HG02759 (cell line): ENCODE results near the gene ITGA4.
A peak's percentile ranks its signal among the peaks of the same experiment; 100 is the strongest.
"Not testable (repeated sequence)": the region's sequence is repeated elsewhere in the genome, so short reads cannot be mapped to it uniquely, and the experiment has no call there.

Source experiments
- ATAC-seq: cut with Tn5 transposase; IDR thresholded peaks from one replicate; pipeline ENCODE4 v1.9.1; 2021; ENCODE audit warnings: mild to moderate bottlenecking, moderate library complexity; ENCODE audit not compliant: unreplicated experiment

Gene ITGA4

GRCh38 chr2:181457121-181457740, at the start of gene ITGA4:
ITGA4 (plus strand) TSS chr2:181457386; CDS start chr2:181457655, 269 bp downstream.
- ATAC-seq, result peak; percentile 78

- no peak for ATAC-seq
These were observed 48.3 kb upstream of the ITGA4 start for GRCh38 chr2:181408861-181409260.

DNA sequence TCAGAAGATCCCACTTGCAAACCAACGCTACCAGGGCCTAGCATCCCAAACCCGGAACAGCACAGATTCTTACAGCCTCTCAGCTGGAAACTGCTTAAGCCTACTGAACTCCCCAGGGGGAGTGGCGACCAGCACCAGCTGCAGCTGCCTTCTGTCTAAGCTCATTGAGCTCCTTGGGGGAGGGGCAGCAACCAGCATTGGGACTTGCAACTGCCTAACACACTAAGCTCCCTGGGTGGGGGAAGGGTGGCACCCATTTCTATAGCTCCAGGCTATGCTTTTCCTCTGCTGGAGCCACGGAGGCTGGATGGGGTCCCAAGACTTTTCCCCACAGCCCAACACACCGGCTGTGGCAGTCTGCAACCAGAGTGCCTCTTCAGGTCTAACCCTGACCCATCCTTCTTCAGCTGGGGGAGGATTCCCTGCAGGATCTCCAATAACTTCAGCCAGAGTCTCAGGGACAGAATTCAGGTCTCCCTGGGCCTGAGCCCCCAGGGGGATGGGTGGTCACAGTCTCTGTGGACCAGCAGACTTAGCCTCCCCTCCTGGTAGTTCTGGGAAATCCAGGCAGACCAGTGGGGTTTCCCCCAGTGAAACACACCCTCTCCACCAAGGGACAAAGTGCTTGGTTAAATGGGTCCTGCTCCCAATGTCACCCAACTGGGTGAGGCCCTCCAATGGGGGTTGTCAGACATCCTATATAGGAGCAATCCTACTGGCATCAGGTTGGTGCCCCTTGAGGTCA, 45.9 kb upstream of the ITGA4 start:
- peak; percentile 98 for ATAC-seq

DNA sequence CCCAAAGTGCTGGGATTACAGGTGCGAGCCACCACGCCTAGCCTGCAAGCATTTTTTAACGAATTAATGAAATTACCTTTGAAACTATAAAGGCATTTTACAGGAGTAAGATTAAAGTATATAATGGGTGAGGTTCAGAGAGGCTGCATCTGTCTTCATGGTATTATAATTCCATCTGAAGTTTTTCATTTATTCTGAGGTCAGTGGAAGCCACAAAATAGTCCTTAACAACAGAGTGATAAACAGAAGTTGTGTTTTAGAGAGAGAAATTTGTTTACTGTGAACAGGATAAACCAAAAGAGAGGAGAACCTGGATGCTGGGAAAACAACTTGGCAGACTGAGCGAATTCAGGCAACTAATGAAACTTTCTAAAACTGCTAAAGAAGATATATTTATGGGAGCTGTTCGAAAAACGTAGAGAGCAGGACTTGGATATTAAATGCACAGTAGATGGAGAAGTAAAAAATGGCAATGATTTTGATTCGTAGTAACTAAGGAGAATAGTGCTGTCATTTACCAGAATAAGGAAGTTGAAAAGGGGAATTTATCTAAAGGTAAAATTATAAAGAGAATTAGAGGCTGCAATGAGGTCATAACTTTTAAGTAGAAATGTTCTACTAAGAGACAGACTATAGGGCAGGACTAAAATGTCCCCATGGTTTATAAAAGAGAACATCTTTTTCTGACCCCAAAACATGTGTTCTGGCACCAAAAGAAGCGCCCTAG, 37.9 kb upstream of the ITGA4 start:
- no peak for ATAC-seq

DNA sequence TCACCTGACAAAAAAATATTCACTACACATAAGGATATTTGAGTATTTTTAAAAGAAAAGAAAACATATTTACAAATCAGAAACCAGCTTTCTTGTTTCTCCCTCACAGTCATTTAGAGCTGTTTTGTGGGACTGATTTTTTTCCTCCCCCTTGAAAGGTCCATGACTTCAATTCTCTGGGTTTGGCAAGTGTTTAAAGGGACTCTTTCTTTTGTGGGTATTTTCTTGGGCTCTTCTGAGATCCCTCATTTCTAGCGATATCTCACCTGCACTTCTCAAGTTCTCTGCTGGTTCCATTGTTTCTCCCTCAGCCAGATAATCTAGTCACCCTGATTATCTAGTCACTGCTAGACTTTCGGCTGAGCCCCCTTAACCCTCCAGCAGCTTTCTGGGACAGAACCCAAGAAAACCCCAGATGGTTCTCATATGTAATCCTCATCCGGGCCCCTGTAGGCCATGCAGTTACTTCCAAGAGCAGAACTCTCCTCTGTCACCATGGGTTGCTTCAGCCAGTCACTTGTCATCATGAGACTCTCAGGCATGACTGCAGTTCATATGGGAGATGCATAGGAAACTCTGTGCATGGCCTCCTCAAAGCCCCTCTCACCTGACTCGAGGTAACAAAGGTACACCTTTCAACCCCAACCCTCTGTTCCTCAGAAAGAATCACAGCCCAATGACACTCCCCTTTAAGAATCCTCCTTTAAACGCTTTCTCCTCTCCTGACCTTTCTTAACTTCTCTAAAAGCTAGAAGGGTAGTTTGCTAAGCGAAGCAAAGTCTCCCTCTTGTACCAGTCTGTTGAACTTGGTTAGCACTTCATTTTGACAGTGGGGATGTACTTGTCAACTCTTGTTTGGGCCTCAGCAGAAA, 36.7 kb upstream of the ITGA4 start:
- ATAC-seq, result no peak

DNA sequence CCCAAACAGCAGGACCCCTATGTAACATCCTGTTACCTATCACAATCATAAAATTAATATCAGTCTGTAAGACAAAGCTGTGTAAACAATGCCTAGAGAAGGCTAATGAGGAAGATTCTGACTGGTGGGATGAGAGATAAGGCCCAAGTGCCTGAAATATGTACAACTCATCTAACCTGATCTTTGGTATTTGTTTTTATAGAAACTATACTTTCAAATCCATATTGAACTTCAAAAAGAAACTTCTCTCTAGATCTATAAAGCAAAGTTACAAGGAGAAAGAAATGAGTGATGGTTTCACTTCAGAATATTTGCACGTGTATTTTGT, 36.1 kb upstream of the ITGA4 start:
- no peak for ATAC-seq

GRCh38 chr2:181421464-181421863, 35.7 kb upstream of the ITGA4 start:
- no peak for ATAC-seq

DNA sequence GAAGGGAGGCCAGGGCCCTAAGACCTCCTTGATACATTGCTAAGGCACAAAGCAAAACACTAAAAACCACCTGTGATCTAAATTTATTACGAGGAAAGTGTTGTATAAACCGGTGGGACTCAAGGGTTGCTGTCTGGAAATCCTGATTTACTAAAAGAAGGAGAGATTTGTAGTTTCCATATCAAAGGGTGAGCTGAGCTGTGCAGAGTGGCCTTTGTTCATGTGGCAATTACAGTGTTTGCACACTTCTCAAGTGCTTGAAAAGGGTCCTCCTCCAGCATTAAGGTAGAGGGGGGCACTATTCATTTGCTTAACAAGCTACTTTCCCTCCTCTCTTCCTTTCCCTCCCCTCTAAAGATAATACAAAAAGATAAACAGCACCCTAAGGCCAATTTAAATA, 30.5 kb upstream of the ITGA4 start:
- ATAC-seq, result no peak

DNA sequence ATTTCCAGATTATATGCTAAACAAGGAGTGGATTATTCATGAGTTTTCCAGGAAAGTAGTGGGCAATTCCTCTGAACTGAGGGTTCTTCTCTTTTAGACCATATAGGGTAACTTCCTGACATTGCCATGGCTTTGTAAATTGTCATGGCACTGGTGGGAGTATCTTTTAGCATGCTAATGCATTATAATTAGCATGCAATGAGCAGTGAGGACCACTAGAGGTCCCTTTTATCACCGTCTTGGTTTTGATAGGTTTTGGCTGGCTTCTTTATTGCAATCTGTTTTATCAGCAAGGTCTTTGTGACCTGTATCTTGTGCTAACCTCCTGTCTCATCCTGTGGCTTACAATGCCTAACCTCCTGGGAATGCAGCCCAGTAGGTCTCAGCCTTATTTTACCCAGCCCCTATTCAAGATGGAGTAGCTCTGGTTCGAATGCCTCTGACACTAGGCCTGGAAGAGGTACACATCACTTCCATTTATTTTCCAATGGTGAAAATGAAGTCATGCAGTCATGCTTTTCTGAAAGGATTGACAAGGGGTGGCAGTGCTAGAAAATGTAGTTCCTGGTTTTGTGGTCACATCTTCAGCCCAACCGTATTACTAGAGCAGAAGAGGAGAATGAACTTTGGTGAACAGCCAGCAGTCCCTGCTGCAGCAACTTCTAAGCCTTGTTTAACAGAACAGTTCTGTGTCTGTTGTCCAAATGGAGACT, 26.6 kb upstream of the ITGA4 start:
- ATAC-seq, result no peak

- no peak for ATAC-seq
These were observed 25.5 kb upstream of the ITGA4 start for GRCh38 chr2:181431674-181432073.

DNA sequence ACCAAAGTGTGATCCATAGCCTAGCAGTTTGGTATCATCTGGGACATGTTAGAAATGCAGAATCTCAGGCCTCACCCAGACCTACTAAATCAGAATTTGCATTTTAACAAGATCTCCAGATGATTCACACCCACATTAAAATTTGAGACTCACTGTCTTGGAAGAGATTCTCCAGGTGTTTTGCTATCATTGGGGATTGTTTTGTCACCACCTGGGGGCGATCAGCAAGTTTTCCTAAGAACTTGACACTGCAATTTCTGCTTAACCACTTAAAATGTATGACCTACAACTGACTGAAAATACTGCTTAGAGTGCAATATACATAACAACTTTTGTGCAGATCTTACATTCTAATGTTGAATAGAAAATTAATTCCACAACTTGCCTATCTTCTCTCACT, 18.9 kb upstream of the ITGA4 start:
- peak; percentile 57 for ATAC-seq

DNA sequence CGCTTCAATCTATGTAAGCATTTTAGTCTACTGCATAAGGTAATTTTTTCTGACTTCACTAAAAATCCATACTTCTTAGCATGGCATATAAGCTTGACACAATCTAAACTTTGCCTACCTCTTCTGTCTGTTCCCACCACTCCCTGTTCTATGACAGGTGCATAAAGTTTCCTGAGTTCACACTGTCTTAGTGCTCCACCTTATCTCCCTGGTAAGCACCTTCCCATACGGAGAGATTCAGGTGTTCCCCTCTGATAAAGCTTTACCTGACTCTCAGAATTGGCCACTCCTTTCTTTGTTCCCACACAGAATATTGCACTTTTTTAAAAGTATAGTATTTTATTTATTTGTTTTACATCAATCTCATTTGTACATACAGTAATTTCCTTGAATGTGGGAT, 16.8 kb upstream of the ITGA4 start:
- ATAC-seq, result no peak

DNA sequence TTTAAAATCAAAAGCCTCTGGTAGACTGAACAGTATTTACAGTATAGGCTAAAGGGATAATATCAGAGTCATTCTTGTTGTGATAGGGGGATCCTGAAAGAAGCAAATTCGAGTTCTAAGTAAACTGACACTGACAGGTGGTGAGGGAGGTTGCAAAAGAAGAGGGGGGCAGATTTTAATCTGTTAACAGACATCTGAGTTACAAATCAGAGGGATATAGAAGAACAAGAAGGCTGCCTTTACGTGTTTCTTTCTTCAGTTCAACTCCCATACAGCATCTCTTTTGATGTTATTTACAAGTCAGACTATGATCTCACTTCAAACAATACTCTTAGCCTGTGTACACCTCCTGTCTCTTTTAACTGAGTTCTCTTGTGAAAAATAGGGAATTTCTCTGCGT, 16.3 kb upstream of the ITGA4 start:
- ATAC-seq, result no peak

GRCh38 chr2:181441670-181442069, 15.5 kb upstream of the ITGA4 start:
- ATAC-seq, result no peak

- ATAC-seq, result no peak
These were observed 12.5 kb upstream of the ITGA4 start for GRCh38 chr2:181444654-181445053.

DNA sequence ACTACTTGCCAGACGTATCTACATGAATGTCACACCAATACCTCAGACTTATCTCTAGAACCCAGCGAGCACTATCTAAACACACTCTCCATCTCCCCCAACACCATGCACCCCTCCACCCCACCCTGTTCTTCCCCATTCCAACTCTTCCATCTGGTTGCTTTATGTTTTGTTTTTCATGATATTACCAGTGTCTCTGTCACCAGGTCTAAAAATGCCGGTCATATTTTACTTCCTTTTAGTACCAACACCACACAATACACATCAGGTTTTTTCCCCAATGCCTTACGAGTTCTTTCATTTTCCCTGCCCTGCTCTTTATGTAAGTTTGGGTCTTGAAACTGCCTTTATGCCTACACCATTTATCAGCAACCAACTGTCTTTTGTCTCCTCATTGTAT, 10.2 kb upstream of the ITGA4 start:
- peak; percentile 45 for ATAC-seq

DNA sequence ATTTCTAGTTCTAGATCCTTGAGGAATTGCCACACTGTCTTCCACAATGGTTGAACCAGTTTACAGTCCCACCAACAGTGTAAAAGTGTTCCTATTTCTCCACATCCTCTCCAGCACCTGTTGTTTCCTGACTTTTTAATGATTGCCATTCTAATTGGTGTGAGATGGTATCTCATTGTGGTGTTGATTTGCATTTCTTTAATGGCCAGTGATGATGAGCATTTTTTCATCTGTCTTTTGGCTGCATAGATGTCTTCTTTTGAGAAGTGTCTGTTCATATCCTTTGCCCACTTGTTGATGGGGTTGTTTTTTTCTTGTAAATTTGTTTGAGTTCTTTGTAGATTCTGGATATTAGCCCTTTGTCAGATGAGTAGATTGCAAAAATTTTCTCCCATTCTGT, 7.9 kb upstream of the ITGA4 start:
- not testable (repeated sequence) for ATAC-seq

- ATAC-seq, result no peak
These were observed 2.3 kb upstream of the ITGA4 start for GRCh38 chr2:181454686-181455450.

GRCh38 chr2:181456660-181457120, 496 bp upstream of the ITGA4 start:
- peak; percentile 74 for ATAC-seq
